Ishikawa (cell line): ENCODE results near the gene CATSPER1.

Experiments used
- CREB1 ChIP-seq: IDR thresholded peaks from 2 replicates; pipeline ENCODE4 v1.6.1; 2012; ENCODE audit warnings: low read depth
- REST ChIP-seq: IDR thresholded peaks from 2 replicates; pipeline ENCODE4 v1.6.1; 2012; ENCODE audit warnings: low read depth, mild to moderate bottlenecking
- TAF1 ChIP-seq: IDR thresholded peaks from 2 replicates; pipeline ENCODE4 v1.6.1; 2012; ENCODE audit warnings: low read depth, mild to moderate bottlenecking
- TCF12 ChIP-seq: IDR thresholded peaks from 2 replicates; pipeline ENCODE4 v1.6.1; 2012; ENCODE audit warnings: low read depth

- TF ChIP-seq REST: no peak
- no peak for TF ChIP-seq CREB1
- TF ChIP-seq TAF1: no peak
- no peak for TF ChIP-seq TCF12
These were observed 58.8 kb downstream of the CATSPER1 start for GRCh38 chr11:65967329-65967934.
